HepG2 (cell line): ENCODE measurements around the gene ZNF853. TPM values are rescaled to one million over a fixed set of nuclear protein-coding genes. Genes with fewer than 3 reads are reported as not detected.
A peak's percentile ranks its signal among the peaks of the same experiment; 100 is the strongest.

Experiments
- CEBPB ChIP-seq: IDR thresholded peaks from 2 replicates; pipeline ENCODE4 v1.6.1; 2011; ENCODE audit warnings: low read depth, low read length, improper control_type of control experiment, borderline replicate concordance
- FOXM1 ChIP-seq: sonication (generic); formaldehyde crosslinking; IDR thresholded peaks from 2 replicates; pipeline ENCODE4 v1.5.0; 2020; ENCODE audit warnings: missing genetic modification reagents
- GLI4 ChIP-seq: sonication (generic); formaldehyde crosslinking; IDR thresholded peaks from 2 replicates; pipeline ENCODE4 v1.5.1; 2020; ENCODE audit warnings: missing genetic modification reagents, mild to moderate bottlenecking, moderate library complexity, borderline replicate concordance
- HNRNPH1 ChIP-seq: fragments of 200-400 bp; formaldehyde crosslinking; optimal IDR thresholded peaks from 2 replicates; pipeline ENCODE3; 2017; ENCODE audit warnings: mild to moderate bottlenecking, low read depth, low read length
- ONECUT2 ChIP-seq: sonication (generic); formaldehyde crosslinking; IDR thresholded peaks from 2 replicates; pipeline ENCODE4 v1.4.0; 2020; ENCODE audit warnings: missing genetic modification reagents
- PHF20 ChIP-seq: sonication (generic); formaldehyde crosslinking; IDR thresholded peaks from 2 replicates; pipeline ENCODE4 v1.5.0; 2020; ENCODE audit warnings: mild to moderate bottlenecking, missing genetic modification reagents
- PLRG1 ChIP-seq: fragments of 450-650 bp; conservative IDR thresholded peaks from 2 replicates; pipeline ENCODE4 v1.6.1; 2016
- RFX5 ChIP-seq: IDR thresholded peaks from 2 replicates; pipeline ENCODE4 v1.6.1; 2011; ENCODE audit warnings: low read depth, low read length, improper control_type of control experiment
- SMYD3 ChIP-seq: sonication (generic); formaldehyde crosslinking; IDR thresholded peaks from 2 replicates; pipeline ENCODE4 v1.8.1; 2023; ENCODE audit warnings: mild to moderate bottlenecking, missing genetic modification reagents
- TOE1 ChIP-seq: sonication (generic); formaldehyde crosslinking; IDR thresholded peaks from 2 replicates; pipeline ENCODE4 v1.4.0; 2020; ENCODE audit warnings: mild to moderate bottlenecking, missing genetic modification reagents
- ZNF431 ChIP-seq: sonication (generic); formaldehyde crosslinking; IDR thresholded peaks from 2 replicates; pipeline ENCODE4 v1.9.0; 2022; ENCODE audit warnings: missing genetic modification reagents, low read depth, mild to moderate bottlenecking, borderline replicate concordance
- ZNF451 ChIP-seq: sonication (generic); formaldehyde crosslinking; IDR thresholded peaks from 2 replicates; pipeline ENCODE4 v1.5.0; 2020; ENCODE audit warnings: mild to moderate bottlenecking, missing genetic modification reagents
- ZNF605 ChIP-seq: sonication (generic); formaldehyde crosslinking; IDR thresholded peaks from 2 replicates; pipeline ENCODE4 v1.8.0; 2022; ENCODE audit warnings: mild to moderate bottlenecking, missing genetic modification reagents
- ZNF644 ChIP-seq: IDR thresholded peaks from 2 replicates; pipeline ENCODE4 v1.6.1; 2016; ENCODE audit warnings: low read depth
- ZNF720 ChIP-seq: sonication (generic); formaldehyde crosslinking; IDR thresholded peaks from 2 replicates; pipeline ENCODE4 v1.4.0; 2020; ENCODE audit warnings: missing genetic modification reagents
- ZNF724P ChIP-seq: sonication (generic); formaldehyde crosslinking; IDR thresholded peaks from 2 replicates; pipeline ENCODE4 v1.8.0; 2022; ENCODE audit warnings: missing genetic modification reagents, borderline replicate concordance
- ZNF883 ChIP-seq: sonication (generic); formaldehyde crosslinking; IDR thresholded peaks from 2 replicates; pipeline ENCODE4 v1.5.1; 2020; ENCODE audit warnings: mild to moderate bottlenecking, missing genetic modification reagents; ENCODE audit errors: not compliant biosample characterization
- ZSCAN21 ChIP-seq: sonication (generic); formaldehyde crosslinking; IDR thresholded peaks from 2 replicates; pipeline ENCODE4 v1.8.0; 2022; ENCODE audit warnings: mild to moderate bottlenecking, missing genetic modification reagents, moderate library complexity, borderline replicate concordance
- polyA plus RNA-seq, 8 experiments: library from polyadenylated mRNA; depleted of rRNA in 3 of 8; stranded (reverse) in 7 of 8; unstranded in 1 of 8; fragments of >200 nt; fragmentation: Illumina TruSeq in 4 of 8; extraction: Trizol in 4 of 8; gene quantifications; 2 replicates each; pipeline versions ENCODE4 v1.2.1 to v1.2.3, GENCODE V29; 2011 to 2016; ENCODE audit warnings: low read depth in 4 of 8, missing spikeins in 1 of 8, mixed read lengths in 1 of 8; ENCODE audit not compliant: insufficient read depth in 1 of 8
- total RNA-seq, 5 experiments: library from RNA; depleted of rRNA; stranded (reverse); fragments of >200 nt; fragmentation: Illumina TruSeq; extraction: Trizol; gene quantifications; 2 replicates each; pipeline ENCODE4 v1.2.3, GENCODE V29; 2016; ENCODE audit warnings: low read depth in 1 of 5
- TF ChIP-seq, protein P1 (sequence below): fragments of 450-650 bp; IDR thresholded peaks from 2 replicates; pipeline ENCODE4 v1.6.1; 2016
- TF ChIP-seq, protein P2 (sequence below): sonication (generic); formaldehyde crosslinking; conservative IDR thresholded peaks from 2 replicates; pipeline ENCODE4 v1.8.0; 2022; ENCODE audit warnings: mild to moderate bottlenecking, moderate library complexity, missing genetic modification reagents
- TF ChIP-seq, protein P3 (sequence below): sonication (generic); formaldehyde crosslinking; IDR thresholded peaks from 2 replicates; pipeline ENCODE4 v1.5.0; 2020; ENCODE audit warnings: mild to moderate bottlenecking, missing genetic modification reagents, moderate library complexity
- TF ChIP-seq, protein P4 (sequence below): sonication (generic); formaldehyde crosslinking; IDR thresholded peaks from 2 replicates; pipeline ENCODE4 v1.5.1; 2020; ENCODE audit warnings: missing genetic modification reagents, mild to moderate bottlenecking, borderline replicate concordance
- TF ChIP-seq, protein P5 (sequence below): sonication (generic); formaldehyde crosslinking; IDR thresholded peaks from 2 replicates; pipeline ENCODE4 v1.4.0; 2020; ENCODE audit warnings: mild to moderate bottlenecking, missing genetic modification reagents

ZNF853 gene
- total and polyA plus RNA-seq, 2 of the 13 experiments (the other 11 are each of a cell fraction or from before 2014, with no cell fraction given) = 2.1 to 6.2 TPM

DNA sequence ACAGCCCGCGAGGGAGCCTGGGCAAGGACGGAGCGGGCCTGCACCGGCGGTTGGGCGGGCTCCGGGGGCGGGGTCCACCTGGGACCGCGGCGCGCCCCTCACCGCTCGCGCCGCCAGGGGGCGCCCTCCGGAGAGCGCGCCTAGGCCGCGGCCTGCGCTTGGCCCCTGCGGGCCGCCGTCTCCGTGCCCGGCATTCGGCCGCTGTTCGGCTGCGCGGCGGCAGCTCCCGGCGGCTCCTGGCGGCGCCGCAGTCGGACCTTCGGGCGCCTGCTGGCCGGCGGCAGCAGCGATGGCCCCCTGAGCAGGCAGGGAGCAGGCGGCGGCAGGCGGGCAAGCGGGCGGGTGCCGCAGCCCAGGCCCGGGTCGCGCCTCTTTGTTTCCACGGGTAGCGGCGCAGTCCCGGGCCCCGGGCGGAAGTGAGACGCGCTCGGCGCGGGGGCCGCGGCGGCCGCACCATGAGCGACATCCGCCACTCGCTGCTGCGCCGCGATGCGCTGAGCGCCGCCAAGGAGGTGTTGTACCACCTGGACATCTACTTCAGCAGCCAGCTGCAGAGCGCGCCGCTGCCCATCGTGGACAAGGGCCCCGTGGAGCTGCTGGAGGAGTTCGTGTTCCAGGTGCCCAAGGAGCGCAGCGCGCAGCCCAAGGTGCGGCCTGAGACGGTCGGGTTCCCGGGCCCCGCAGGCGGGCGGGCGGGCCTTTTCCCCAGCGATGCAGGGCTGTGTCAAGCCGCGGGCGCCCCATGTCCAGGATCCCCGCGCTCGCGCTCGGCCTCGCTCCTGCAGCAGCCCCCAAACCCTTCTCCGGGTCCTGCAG is 25.4 kb upstream of the ZNF853 start, which contains the start of gene INTS15 (continued):
- no peak for TF ChIP-seq ZNF605 (CRISPR knock-in tag)
- no peak for TF ChIP-seq ONECUT2 (CRISPR knock-in tag)
- TF ChIP-seq, protein P1, sequence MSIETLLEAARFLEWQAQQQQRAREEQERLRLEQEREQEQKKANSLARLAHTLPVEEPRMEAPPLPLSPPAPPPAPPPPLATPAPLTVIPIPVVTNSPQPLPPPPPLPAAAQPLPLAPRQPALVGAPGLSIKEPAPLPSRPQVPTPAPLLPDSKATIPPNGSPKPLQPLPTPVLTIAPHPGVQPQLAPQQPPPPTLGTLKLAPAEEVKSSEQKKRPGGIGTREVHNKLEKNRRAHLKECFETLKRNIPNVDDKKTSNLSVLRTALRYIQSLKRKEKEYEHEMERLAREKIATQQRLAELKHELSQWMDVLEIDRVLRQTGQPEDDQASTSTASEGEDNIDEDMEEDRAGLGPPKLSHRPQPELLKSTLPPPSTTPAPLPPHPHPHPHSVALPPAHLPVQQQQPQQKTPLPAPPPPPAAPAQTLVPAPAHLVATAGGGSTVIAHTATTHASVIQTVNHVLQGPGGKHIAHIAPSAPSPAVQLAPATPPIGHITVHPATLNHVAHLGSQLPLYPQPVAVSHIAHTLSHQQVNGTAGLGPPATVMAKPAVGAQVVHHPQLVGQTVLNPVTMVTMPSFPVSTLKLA = no peak
- TF ChIP-seq FOXM1 (CRISPR knock-in tag) = no peak
- TF ChIP-seq, protein P2, sequence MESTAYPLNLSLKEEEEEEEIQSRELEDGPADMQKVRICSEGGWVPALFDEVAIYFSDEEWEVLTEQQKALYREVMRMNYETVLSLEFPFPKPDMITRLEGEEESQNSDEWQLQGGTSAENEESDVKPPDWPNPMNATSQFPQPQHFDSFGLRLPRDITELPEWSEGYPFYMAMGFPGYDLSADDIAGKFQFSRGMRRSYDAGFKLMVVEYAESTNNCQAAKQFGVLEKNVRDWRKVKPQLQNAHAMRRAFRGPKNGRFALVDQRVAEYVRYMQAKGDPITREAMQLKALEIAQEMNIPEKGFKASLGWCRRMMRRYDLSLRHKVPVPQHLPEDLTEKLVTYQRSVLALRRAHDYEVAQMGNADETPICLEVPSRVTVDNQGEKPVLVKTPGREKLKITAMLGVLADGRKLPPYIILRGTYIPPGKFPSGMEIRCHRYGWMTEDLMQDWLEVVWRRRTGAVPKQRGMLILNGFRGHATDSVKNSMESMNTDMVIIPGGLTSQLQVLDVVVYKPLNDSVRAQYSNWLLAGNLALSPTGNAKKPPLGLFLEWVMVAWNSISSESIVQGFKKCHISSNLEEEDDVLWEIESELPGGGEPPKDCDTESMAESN (CRISPR knock-in tag) = peak; percentile 28; the same call in 1 of the 2 replicates
- TF ChIP-seq ZNF644 (CRISPR knock-in tag) = no peak
- peak; percentile 54 for TF ChIP-seq PHF20 (CRISPR knock-in tag)
- no peak for TF ChIP-seq HNRNPH1
- no peak for TF ChIP-seq SMYD3 (CRISPR knock-in tag)
- TF ChIP-seq CEBPB = no peak
- TF ChIP-seq GLI4 (CRISPR knock-in tag) = no peak
- TF ChIP-seq ZNF883 (CRISPR knock-in tag) = no peak
- TF ChIP-seq ZNF431 = 0 out of 2 replicates have a peak, but pooled peaks have one; percentile 39
- TF ChIP-seq, protein P3, sequence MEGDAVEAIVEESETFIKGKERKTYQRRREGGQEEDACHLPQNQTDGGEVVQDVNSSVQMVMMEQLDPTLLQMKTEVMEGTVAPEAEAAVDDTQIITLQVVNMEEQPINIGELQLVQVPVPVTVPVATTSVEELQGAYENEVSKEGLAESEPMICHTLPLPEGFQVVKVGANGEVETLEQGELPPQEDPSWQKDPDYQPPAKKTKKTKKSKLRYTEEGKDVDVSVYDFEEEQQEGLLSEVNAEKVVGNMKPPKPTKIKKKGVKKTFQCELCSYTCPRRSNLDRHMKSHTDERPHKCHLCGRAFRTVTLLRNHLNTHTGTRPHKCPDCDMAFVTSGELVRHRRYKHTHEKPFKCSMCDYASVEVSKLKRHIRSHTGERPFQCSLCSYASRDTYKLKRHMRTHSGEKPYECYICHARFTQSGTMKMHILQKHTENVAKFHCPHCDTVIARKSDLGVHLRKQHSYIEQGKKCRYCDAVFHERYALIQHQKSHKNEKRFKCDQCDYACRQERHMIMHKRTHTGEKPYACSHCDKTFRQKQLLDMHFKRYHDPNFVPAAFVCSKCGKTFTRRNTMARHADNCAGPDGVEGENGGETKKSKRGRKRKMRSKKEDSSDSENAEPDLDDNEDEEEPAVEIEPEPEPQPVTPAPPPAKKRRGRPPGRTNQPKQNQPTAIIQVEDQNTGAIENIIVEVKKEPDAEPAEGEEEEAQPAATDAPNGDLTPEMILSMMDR (CRISPR knock-in tag) = peak; percentile 66
- no peak for TF ChIP-seq ZNF720 (CRISPR knock-in tag)
- TF ChIP-seq, protein P4, sequence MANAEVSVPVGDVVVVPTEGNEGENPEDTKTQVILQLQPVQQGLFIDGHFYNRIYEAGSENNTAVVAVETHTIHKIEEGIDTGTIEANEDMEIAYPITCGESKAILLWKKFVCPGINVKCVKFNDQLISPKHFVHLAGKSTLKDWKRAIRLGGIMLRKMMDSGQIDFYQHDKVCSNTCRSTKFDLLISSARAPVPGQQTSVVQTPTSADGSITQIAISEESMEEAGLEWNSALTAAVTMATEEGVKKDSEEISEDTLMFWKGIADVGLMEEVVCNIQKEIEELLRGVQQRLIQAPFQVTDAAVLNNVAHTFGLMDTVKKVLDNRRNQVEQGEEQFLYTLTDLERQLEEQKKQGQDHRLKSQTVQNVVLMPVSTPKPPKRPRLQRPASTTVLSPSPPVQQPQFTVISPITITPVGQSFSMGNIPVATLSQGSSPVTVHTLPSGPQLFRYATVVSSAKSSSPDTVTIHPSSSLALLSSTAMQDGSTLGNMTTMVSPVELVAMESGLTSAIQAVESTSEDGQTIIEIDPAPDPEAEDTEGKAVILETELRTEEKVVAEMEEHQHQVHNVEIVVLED (CRISPR knock-in tag) = no peak
- peak; percentile 45; the same call in 1 of the 2 replicates for TF ChIP-seq ZNF451
- no peak for TF ChIP-seq ZSCAN21 (CRISPR knock-in tag)
- no peak for TF ChIP-seq RFX5
- no peak for TF ChIP-seq TOE1 (CRISPR knock-in tag)
- no peak for TF ChIP-seq PLRG1
- TF ChIP-seq, protein P5, sequence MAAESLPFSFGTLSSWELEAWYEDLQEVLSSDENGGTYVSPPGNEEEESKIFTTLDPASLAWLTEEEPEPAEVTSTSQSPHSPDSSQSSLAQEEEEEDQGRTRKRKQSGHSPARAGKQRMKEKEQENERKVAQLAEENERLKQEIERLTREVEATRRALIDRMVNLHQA (CRISPR knock-in tag) = no peak
- TF ChIP-seq ZNF724P = no peak
